HG03378 (cell line): ENCODE data around the gene COL4A2.

Experiments
- ATAC-seq: cut with Tn5 transposase; IDR thresholded peaks from one replicate; pipeline ENCODE4 v1.9.1; 2021; ENCODE audit warnings: mild to moderate bottlenecking, moderate library complexity; ENCODE audit not compliant: unreplicated experiment

Gene COL4A2

DNA sequence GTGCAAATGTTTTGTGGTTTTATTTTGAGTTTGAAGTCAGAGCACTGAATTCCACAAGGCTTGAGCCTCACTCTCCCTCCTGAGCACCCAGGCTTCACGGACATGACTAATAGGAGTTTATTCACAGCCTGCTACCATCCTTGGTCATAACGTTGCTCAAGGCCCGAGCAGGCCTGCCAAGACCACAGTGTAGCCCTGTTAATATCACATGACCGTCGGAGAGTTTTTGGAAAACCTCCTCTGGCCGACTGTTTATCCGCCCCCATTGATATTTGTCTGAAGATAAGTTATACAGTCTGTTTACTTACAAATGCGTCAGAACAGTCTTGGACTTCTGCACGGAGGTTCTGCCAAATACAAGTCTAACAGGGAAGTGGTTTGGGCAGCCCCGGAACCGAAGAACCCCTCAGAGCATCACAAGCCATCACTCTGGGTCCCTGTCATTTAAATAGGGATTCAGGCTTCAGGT lies 89.9 kb downstream of the COL4A2 start:
- no peak for ATAC-seq

DNA sequence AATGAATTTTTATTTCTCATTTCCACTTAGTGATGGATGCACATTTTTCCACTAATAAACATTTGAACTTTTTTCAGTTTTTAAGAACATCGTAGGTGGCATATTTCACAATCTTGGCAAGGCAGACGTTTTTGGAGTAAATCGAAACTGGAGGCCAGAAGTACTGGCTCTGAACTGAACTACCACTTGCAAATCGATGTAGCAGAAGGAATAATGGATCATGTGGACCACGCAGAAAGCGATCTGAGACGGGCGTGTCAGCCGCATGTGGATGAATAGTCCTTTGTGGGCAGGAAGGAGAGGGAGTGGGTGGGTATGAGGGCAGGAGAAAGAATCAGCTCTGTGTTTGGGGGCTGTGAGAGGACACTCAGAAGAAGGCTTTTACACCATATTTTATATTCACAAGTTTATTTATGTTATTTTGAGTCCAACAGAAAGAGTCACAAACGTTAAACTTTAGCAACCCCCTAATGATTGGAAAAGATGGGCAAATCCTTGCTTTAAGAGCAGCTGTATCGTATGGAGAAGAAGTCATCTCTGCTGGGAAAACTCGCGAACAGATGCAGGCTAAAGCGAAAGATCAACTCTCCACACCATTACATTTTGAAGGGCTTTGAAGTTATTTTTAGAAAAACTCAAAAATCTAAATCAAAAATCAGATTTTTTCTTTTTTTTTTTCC lies 90.5 kb downstream of the COL4A2 start:
- ATAC-seq = no peak

DNA sequence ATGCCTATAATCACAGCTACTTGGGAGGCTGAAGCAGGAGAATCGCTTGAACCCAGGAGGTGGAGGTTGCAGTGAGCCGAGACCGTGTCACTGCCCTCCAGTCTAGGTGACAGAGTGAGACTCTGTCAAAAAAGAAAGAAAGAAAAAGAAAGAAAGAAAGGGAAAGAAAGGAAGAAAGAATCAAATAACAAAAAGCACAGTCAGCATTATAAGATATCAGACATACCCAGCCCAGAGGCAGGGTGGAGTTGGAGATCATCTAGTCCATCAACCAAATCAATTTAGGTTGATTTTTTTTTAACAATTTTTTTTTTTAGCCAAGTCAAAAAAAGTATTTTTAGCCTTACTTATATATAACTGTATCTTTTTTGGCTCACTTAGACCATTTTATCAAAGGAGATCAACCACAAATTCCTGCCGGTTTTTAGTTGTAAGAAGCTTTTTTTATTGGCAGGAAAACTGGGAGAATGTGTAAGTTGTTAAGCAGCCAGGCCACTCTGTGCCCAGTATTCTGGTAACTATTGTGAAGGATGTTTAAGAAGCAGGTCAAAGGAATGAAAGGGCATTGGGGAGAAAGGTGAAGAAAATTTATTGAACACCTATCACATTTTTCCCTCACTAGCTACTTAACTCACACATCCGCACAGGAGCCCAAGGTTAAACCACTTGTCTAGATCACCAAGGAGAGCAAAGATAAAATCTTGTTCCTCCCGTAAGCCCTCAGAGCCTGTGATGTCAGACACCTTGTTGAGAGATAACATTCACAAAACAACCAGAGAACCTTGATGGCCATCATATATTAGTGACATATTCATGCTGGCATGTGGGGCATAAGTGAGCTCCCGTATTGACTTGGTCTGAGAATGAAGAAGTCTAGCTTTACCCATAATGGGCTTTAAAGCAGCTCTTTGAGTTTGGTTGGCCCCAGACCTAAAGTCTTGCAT lies 91.8 kb downstream of the COL4A2 start:
- no peak for ATAC-seq

DNA sequence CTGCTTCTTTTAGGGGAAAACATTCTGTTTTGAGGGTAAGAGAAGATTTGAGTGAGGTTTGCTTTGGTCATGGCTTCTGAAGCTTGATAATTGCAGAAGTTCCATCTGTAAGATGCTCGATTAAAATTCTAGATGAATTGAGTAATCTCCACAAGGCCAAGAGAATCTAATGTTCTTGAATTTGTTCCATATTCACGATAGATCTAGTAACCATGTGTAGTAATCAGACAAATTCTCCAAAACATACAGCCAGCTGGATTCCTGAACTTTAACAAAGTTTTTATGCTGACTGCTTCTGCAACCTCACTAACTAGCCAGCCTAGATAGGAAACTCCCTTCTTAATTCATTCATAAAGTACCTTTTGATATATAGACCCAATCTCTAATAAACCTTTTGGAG lies 92.7 kb downstream of the COL4A2 start:
- ATAC-seq = no peak

DNA sequence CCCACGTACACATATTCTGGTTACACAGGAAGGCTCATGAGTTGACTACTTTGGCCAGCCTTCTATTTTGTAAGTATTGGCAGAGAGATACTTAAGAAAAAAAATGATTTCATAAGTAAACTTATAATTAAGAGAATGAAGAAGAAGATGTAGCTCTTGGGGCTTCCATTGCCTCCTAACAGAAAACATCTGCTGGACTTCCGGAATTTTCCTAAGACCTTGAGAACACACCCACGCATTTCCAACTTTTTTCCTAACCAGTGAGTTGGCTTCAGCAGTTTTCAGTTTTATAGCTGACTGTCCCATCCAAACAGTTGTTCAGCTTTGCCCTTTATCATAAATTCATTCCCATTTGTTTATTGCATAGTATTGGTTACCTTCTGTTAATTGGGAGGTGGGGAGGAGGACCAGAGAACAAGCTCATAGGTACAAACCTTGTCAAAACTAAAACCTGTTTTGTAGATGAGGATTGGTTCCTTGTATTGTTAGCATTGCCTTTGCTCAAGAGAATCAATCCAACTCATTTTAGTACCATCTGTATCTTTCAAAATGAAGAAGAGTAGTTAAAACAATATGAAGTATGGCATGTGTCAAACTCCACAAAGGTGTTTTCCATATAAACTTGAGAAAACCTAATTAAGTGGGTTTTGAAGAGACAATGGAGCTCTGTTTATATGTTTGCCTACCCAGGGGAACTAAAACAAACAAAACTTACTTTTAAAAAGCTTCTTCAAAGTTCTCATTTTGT lies 93.9 kb downstream of the COL4A2 start:
- no peak for ATAC-seq

DNA sequence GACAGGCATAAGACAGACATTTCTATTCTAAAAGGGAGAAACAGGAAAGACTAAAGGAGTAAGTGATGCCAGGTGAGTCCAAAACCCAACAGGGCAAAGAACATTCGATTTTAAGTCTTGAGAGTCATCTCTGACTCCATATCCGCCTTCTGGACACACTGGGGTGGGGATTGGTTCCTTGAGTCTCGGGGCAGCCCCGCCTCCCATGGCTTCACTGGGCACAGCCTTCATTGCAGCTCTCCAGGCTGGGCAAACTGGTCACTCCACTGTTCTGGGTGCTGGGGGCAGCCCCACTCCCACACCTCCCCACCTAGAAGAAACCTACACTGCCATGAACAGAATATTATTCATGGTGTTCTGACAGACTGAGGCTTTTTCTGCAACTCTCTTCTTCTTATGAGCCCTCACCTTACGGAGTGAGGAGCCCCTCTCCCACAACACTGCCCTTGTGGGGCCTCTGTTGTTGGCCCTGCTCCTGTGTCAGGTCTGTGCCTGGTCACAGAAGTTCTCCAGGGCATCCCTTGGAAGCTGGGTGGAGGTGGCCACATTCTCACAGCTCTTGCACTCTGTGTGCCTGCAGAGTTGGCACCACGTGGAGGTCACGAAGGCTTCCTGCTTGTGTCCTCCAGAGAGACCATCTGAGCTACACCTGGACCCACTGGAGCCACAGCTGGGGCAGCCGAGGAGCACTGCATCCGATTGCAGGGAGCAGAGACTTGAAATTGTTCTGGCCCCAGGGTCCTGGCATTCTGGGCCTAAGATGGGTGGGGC lies 95.4 kb downstream of the COL4A2 start:
- ATAC-seq = no peak

DNA sequence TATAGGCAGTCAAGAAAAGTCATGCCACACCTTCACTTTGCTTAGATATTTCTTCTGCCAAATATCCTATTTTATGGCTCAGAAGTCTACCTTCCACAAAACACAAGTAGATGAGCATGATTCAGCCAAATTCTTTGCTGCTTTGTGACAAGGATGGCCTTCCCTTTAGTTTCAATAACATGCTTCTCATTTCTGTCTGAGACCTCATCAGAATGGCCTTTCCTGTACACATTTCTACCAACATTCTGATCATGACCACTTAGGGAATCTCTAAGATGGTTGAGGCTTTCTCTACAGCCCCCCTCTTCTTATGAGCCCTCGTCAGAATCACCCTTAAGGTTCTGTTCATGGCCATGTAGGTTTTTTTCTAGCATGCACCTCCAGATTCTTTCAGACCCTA lies 96.2 kb downstream of the COL4A2 start:
- ATAC-seq = no peak

DNA sequence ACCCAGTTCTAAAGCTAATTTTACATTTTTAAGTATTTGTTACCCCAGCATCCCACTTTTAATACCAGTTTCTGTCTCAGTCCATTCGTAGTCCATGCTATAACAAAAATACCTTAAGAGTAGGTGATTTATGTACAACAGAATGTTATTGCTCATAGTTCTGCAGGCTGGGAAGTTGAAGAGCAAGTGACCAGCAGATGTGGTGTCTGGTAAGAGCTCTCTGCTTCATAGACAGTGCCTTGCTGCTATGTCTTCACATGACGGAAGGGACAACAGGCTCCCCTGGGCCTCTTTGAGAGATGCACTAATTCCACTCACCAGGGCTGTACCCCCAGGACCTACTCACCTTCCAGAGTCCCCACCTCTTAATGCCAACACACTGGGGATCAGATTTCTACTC lies 96.6 kb downstream of the COL4A2 start:
- no peak for ATAC-seq

DNA sequence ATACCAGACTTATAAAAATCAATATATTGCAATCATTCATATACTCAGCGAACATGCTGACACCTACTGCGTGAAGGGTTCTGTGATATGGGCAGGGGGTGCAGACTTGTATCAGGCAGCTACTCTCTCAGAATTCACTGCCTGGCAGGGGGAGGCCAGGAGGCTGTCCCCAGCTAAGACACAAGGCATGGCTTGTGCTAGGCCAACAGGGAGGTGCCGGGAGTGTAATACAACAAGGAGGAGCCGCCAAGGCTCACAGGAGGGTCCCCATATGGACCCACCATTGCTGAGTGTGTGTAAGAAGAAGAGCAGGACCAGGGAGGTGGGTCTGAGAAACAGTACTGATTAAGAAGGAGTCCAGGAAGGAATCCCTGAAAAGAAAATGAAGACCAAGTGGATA lies 97.2 kb downstream of the COL4A2 start:
- ATAC-seq = no peak

DNA sequence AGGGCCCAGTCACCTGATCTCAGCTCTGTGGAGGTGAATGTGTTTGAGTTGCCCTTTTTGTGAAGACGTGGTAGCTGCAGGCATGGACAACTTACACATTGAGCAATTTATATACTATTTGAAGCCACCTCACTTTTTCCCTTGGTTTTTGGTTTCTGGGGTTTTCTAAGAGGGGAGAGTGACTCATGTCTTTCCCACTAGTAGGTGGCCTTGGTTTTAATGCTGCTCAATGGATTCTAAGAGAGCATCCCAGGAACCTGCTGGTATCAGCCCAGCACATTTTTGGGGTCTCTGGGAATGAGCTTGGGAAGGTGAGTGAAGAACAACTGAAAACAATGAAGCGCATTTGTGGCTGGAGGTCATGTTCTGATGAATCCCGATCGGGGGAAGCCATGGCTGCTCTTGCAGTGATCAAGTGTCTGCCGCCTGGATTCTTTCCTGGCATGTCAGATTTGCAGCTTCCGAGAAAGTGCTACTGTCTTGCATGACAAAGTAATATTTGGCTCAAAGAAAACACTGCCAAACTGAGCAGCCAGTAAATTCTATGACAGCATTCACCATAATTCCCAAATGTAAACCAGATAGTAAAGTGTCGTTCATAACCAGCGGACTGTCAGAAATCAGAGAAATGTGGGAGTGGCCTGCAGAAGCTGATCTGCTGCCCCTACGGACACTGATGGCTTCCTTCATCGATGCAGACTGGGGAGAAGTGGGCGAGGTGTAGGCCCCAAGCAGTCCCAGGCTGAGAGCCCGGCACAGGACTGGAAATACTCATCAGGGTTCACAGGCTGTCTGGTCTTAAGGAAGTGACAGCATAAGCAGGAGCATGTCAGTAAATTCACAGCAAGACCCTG lies 98.7 kb downstream of the COL4A2 start:
- ATAC-seq = no peak

DNA sequence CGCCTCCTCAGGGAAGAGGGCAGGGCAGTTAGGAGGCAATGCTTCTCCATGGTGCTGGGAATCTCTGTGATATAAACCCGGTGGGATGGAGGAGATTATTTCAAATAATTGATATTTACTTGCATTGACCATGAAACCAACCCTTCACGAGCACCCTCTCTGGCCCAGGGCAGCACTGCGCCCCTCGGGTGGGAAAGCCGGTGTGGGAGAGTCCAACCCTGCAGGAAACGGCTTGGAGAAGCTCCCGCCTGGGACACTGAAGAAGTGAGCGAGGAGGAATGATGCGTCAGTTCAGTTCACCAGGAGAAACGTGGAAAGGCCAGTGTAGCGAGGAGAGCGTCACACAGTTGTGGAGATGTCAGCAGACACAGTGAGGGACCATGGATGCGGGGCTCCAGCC lies 99.9 kb downstream of the COL4A2 start:
- no peak for ATAC-seq

DNA sequence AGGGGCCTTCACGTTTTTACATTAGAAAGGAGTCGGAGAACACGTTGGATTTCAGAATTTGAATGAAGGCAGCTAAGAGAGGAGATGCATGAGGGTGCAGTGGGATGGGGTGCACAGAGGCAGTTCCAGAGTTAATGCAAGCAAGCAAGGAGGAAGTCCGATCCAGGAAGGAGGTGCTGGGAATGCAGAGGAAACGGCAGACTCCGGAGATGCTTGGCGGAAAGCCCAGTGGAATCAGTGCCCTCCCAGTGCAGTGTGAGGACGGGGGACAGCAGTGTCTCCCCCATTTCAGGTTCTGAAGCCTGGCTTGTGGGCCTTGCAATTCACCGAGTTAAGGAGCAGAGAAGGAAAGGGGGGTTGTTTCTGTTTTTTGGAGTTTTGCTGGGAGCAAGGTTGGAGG lies 100.4 kb downstream of the COL4A2 start:
- no peak for ATAC-seq

DNA sequence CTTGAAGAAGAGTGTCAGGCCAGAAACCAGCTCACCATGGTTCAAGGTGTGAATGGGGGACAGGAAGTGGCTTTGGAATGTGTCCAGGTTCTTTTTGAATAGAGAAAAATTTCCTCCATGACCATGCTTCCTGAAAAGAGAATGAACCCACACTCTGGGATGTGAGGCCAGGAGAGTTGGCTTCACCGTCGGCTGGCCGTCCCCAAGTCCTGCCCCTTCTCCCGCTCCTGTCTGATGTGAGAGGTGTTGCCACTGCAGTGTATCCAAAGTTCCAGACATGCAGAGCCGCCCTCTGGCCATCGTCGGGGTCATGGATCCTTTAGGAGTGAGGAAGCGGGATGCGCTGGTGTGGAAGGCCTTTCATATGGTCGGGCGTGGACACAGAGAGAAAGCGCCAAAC lies 101.2 kb downstream of the COL4A2 start:
- ATAC-seq = no peak

DNA sequence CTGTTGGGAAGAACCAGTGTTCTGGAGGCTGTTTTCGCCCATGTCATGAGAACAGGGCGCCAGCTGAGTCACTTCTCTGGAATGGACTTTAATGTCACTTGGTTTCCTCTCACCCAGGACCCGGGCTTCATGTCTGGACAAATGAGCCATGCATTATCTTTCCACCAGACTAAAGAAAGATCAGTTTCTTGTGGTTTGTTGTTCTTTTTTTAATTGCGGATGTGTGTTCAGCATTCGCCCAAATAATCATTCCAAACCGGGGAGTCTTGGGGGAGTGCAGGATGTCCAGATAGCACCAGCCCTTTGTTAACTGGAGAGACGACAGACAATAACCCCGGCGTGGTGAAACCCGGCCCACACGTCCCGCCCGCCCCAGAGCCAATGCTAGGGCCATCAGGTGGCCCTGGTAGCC lies 102.5 kb downstream of the COL4A2 start:
- no peak for ATAC-seq

DNA sequence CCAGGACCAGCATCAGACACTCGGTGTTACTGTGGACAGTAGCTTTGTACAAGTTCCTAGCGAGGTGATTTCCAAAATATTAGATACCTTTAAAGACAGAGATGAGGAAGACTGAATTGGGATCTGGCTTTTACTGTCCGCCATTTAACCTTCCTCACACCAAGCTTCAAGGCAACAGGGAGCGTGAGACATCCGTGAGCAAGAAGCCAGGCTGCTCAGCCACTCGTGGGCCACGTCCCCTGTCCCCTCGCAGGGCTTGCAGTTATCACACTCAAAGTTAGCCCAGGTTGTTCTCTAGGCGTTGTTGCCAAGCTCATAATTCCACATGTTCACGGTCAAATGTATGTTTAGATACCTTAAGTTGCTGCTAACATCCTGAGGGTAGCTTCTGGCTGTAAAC lies 102.9 kb downstream of the COL4A2 start:
- no peak for ATAC-seq

DNA sequence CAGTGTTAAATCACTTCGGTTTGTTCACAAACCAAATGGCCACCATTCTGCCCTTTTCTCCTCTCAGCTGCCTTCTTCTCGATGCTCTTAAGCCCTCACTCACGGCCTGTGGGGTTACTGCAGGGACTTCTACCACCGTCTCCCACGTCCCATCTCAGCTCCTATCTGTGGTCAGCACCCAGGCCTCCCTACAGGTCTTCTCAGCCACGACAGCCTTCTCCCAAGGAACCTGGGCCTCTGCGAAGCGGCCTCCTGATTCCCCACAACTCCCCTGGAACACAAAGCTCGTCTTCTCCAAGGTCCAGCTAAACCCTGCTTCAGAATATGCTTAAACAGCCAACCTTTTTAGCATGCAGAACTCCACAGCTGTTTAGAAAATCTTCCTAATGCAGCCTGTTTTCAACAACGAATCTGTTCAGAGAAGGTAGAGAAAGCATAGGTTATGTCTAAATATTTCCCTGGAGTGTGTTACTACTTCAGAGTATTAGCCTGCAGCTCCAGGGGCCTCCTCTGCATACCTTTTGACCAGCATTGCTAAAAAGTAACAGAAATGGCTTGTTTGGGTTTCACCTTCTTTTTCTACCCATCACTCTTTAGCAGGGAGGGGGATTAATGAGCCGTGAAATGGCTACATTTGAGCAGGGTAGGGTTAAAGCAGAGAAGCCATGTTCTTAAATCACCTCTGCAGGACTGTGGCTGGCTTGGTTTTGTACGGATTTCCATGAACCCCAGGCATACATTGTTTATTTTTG lies 104.0 kb downstream of the COL4A2 start:
- ATAC-seq = no peak

DNA sequence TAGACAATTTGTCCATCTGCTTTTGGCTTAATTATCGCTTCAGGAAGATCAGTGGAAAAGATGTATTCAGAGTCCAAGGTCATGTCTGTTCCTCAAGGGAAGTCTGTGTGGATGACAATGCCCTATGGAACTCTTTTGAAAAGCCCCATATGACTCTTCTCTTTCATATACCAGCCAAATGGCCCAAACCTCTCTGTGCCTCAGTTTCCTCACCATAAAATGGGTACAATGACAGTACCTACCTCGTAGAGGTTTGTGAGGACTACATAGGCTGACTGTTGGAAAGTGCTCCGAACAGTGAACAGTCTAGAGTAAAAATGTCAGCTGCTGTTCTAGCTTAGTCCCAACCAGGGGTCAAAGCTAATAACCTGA lies 104.6 kb downstream of the COL4A2 start:
- no peak for ATAC-seq

DNA sequence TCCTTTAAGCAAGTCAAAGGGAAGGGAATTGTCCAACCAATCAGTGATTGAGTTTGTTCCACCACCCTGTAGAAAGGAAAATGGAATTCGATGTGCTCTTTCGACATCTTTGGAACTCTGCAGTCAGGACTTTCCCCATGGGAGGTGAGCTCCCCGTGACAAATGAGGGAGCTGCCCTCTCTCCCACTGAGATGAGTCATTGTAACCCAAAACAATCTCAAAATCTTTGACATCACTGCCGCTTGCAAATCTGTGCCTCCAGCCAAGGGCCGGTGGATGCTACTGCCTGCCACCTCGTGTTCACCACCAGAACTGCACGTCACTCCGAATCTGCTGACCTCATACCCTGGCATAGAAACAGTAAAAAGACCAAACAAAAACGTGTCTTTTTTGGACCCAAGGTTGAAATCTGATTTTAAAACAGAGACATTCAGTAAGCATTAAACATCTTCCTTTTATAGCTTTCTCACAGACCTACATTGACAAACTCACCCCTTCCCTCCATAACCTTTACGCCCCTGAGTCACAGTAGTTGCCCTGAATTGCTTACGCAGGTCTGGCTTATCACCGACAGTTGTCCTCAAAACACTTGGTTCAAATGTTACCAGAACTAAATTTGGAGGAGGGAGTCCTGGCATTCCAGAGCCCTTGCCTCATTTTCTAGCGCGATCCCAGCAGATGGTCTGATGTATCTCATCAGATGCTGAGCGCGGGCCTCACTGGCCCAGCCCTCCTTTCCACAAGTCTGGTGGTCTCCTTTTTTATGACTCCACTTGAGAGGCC lies 105.2 kb downstream of the COL4A2 start:
- peak; percentile 94 for ATAC-seq
